HepG2 (cell line): Measurements from ENCODE around the gene DCAF15. TPM values are rescaled to one million over a fixed set of nuclear protein-coding genes. Genes with fewer than 3 reads are reported as not detected.

Experiments used
- BRCA1 ChIP-seq: sonication (generic); formaldehyde crosslinking; IDR thresholded peaks from 2 replicates; pipeline ENCODE4 v1.4.0; 2020; ENCODE audit warnings: missing genetic modification reagents
- ELF1 ChIP-seq: sonication (generic); formaldehyde crosslinking; IDR thresholded peaks from 2 replicates; pipeline ENCODE4 v1.4.0; 2020; ENCODE audit warnings: missing genetic modification reagents
- ETV5 ChIP-seq: IDR thresholded peaks from 2 replicates; pipeline ENCODE4 v1.6.1; 2018; ENCODE audit warnings: missing biosample characterization, missing genetic modification reagents, inconsistent platforms, borderline replicate concordance
- GATAD1 ChIP-seq: IDR thresholded peaks from 2 replicates; pipeline ENCODE4 v1.6.1; 2016; ENCODE audit warnings: missing genetic modification reagents, missing compliant biosample characterization
- HOMEZ ChIP-seq: IDR thresholded peaks from 2 replicates; pipeline ENCODE4 v1.6.1; 2016; ENCODE audit warnings: low read depth
- KLF11 ChIP-seq: IDR thresholded peaks from 2 replicates; pipeline ENCODE4 v1.6.1; 2016; ENCODE audit warnings: missing compliant biosample characterization
- NR2C2 ChIP-seq: sonication (generic); formaldehyde crosslinking; IDR thresholded peaks from 2 replicates; pipeline ENCODE4 v1.4.0; 2020; ENCODE audit warnings: missing genetic modification reagents, mild to moderate bottlenecking, moderate library complexity, borderline replicate concordance
- PCBP2 ChIP-seq: fragments of 200-400 bp; formaldehyde crosslinking; optimal IDR thresholded peaks from 2 replicates; pipeline ENCODE3; 2018; ENCODE audit warnings: low read length, low read depth; ENCODE audit not compliant: poor library complexity, severe bottlenecking
- XRCC5 ChIP-seq: fragments of 200-400 bp; formaldehyde crosslinking; optimal IDR thresholded peaks from 2 replicates; pipeline ENCODE3; 2017; ENCODE audit warnings: mild to moderate bottlenecking, low read length
- ZFX ChIP-seq: sonication (generic); formaldehyde crosslinking; IDR thresholded peaks from 2 replicates; pipeline ENCODE4 v1.4.0; 2020; ENCODE audit warnings: mild to moderate bottlenecking, low read depth, missing genetic modification reagents, moderate library complexity
- ZNF572 ChIP-seq: sonication (generic); formaldehyde crosslinking; IDR thresholded peaks from 2 replicates; pipeline ENCODE4 v1.5.1; 2020; ENCODE audit warnings: mild to moderate bottlenecking, missing genetic modification reagents
- ZNF644 ChIP-seq: IDR thresholded peaks from 2 replicates; pipeline ENCODE4 v1.6.1; 2016; ENCODE audit warnings: low read depth
- ZNF878 ChIP-seq: sonication (generic); formaldehyde crosslinking; IDR thresholded peaks from 2 replicates; pipeline ENCODE4 v1.8.1; 2023; ENCODE audit warnings: mild to moderate bottlenecking, missing genetic modification reagents, moderate library complexity
- polyA plus RNA-seq, 8 experiments: library from polyadenylated mRNA; depleted of rRNA in 3 of 8; stranded (reverse) in 7 of 8; unstranded in 1 of 8; fragments of >200 nt; fragmentation: Illumina TruSeq in 4 of 8; extraction: Trizol in 4 of 8; gene quantifications; 2 replicates each; pipeline versions ENCODE4 v1.2.1 to v1.2.3, GENCODE V29; 2011 to 2016; ENCODE audit warnings: low read depth in 4 of 8, missing spikeins in 1 of 8, mixed read lengths in 1 of 8; ENCODE audit not compliant: insufficient read depth in 1 of 8
- total RNA-seq, 5 experiments: library from RNA; depleted of rRNA; stranded (reverse); fragments of >200 nt; fragmentation: Illumina TruSeq; extraction: Trizol; gene quantifications; 2 replicates each; pipeline ENCODE4 v1.2.3, GENCODE V29; 2016; ENCODE audit warnings: low read depth in 1 of 5
- TF ChIP-seq, protein P1 (sequence below): sonication (generic); formaldehyde crosslinking; IDR thresholded peaks from 2 replicates; pipeline ENCODE4 v1.9.0; 2022; ENCODE audit warnings: missing genetic modification reagents, mild to moderate bottlenecking, borderline replicate concordance
- TF ChIP-seq, protein P2 (sequence below): sonication (generic); formaldehyde crosslinking; IDR thresholded peaks from 2 replicates; pipeline ENCODE4 v1.4.0; 2020; ENCODE audit warnings: mild to moderate bottlenecking, low read depth, missing genetic modification reagents
- TF ChIP-seq, protein P3 (sequence below), 2 experiments: sonication (generic) in 1 of 2; formaldehyde crosslinking in 1 of 2; IDR thresholded peaks; 2 replicates each; pipeline versions ENCODE4 v1.6.1 to v1.9.0; 2014 to 2022; ENCODE audit warnings: antibody characterized with exemption in 1 of 2, borderline replicate concordance in 1 of 2, inconsistent platforms in 1 of 2, low read depth in 1 of 2, missing genetic modification reagents in 1 of 2

Gene DCAF15
- total and polyA plus RNA-seq, 2 of the 13 experiments (the other 11 are each of a cell fraction or from before 2014, with no cell fraction given), result 13.6 to 14.0 TPM

- TF ChIP-seq HOMEZ (CRISPR knock-in tag) (no peak), ZNF878 (CRISPR knock-in tag) (no peak), ZFX (CRISPR knock-in tag) (peak; percentile 30; the same call in 1 of the 2 replicates), XRCC5 (no peak), ZNF572 (CRISPR knock-in tag) (0 out of 2 replicates have a peak, but pooled peaks have one; percentile 75), ZNF644 (CRISPR knock-in tag) (no peak), NR2C2 (CRISPR knock-in tag) (peak; percentile 91), PCBP2 (no peak), GATAD1 (CRISPR knock-in tag) (peak; percentile 83), BRCA1 (CRISPR knock-in tag) (no peak), KLF11 (CRISPR knock-in tag) (no peak), ETV5 (CRISPR knock-in tag) (peak; percentile 93), ELF1 (CRISPR knock-in tag) (peak; percentile 81)
- TF ChIP-seq, protein P1, sequence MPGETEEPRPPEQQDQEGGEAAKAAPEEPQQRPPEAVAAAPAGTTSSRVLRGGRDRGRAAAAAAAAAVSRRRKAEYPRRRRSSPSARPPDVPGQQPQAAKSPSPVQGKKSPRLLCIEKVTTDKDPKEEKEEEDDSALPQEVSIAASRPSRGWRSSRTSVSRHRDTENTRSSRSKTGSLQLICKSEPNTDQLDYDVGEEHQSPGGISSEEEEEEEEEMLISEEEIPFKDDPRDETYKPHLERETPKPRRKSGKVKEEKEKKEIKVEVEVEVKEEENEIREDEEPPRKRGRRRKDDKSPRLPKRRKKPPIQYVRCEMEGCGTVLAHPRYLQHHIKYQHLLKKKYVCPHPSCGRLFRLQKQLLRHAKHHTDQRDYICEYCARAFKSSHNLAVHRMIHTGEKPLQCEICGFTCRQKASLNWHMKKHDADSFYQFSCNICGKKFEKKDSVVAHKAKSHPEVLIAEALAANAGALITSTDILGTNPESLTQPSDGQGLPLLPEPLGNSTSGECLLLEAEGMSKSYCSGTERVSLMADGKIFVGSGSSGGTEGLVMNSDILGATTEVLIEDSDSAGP, result peak; percentile 54; the same call in 1 of the 2 replicates
- TF ChIP-seq, protein P2, sequence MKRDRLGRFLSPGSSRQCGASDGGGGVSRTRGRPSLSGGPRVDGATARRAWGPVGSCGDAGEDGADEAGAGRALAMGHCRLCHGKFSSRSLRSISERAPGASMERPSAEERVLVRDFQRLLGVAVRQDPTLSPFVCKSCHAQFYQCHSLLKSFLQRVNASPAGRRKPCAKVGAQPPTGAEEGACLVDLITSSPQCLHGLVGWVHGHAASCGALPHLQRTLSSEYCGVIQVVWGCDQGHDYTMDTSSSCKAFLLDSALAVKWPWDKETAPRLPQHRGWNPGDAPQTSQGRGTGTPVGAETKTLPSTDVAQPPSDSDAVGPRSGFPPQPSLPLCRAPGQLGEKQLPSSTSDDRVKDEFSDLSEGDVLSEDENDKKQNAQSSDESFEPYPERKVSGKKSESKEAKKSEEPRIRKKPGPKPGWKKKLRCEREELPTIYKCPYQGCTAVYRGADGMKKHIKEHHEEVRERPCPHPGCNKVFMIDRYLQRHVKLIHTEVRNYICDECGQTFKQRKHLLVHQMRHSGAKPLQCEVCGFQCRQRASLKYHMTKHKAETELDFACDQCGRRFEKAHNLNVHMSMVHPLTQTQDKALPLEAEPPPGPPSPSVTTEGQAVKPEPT (CRISPR knock-in tag), result peak; percentile 87
- TF ChIP-seq, protein P3, sequence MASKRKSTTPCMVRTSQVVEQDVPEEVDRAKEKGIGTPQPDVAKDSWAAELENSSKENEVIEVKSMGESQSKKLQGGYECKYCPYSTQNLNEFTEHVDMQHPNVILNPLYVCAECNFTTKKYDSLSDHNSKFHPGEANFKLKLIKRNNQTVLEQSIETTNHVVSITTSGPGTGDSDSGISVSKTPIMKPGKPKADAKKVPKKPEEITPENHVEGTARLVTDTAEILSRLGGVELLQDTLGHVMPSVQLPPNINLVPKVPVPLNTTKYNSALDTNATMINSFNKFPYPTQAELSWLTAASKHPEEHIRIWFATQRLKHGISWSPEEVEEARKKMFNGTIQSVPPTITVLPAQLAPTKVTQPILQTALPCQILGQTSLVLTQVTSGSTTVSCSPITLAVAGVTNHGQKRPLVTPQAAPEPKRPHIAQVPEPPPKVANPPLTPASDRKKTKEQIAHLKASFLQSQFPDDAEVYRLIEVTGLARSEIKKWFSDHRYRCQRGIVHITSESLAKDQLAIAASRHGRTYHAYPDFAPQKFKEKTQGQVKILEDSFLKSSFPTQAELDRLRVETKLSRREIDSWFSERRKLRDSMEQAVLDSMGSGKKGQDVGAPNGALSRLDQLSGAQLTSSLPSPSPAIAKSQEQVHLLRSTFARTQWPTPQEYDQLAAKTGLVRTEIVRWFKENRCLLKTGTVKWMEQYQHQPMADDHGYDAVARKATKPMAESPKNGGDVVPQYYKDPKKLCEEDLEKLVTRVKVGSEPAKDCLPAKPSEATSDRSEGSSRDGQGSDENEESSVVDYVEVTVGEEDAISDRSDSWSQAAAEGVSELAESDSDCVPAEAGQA (IDR thresholded peaks at IDR 0.05; ENCODE audit: low read depth), result 0 out of 2 replicates have a peak, but pooled peaks have one; percentile 31
- TF ChIP-seq, protein P3 (CRISPR knock-in tag; IDR thresholded peaks at IDR 0.05; ENCODE audit: borderline replicate concordance), result no peak
These were observed at the start of gene DCAF15 (continued) for GRCh38 chr19:13952154-13952930.
